GM20431 (cell line): ENCODE data around the gene MTX1.

Experiments
- in situ Hi-C: fragments of 300-500 bp; cut with MseI, MboI; formaldehyde crosslinking; loops from one replicate; pipeline ENCODE4 v1.15.0; 2020; ENCODE audit warnings: low sequenced_read_pairs; ENCODE audit not compliant: unreplicated experiment

MTX1 gene

DNA sequence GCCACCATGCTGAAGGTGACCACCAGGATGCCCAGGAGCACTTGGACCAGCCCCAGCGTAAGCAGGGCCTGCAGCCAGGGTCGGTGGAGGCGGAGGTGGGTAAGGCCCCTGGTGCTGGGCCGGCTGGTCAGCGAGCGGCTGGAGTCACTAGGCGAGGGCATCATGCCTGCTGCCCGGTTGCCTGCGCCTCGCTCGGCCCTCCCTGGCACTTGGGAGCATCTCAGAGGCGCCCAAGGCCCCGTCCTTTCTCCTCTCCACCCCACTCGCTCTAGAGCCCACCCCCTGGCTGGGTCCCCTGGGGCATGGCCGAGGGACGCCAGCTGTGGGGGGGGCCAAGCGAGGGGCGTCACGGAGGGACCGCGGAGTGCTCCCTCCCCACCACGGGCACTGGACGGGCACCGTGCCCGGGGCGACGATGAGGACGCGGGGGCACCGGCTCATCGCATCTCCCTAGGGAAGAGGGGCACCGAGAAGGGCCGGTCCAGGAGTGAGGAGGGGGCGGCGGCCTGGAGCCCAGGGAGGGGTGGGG, 46.3 kb downstream of the MTX1 start:
- in situ Hi-C loops: no loop called here

DNA sequence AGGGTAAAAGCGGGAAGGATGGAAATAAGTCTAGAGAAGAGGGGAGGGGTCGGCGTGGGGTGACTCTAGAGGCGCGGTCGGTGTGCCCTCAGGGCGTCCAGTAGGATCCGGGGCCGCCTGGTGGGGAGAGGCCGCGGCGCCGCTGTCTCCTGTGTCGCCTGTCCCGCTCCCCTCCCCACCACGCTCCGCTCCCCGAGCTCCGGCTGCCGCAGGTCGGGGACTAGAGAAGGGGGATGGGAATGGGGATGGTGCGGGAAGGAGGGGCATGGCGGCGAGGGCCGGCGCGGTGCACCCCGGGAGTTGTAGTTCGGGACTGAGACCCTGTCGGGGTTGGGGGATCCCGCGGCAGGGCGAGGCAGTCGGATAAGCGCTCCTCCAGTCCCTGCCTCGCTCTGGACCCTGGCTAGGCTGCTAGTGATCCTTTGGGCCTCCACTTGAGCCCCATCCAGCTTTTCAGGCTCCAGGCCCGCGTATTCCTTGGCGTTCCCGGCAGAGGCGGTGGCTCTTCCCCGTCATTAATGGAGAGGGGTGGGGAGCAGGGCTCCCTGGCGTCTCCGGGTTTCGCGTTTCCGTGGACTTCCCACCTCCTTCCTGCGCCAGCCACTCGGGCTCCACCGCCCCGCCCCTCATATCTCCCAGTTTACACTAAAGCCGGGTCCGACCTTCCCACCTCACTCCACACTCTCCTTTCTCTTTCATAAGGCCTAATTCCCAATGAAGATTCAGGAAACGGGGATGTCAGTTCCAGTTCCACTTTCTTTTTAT, 46.9 kb downstream of the MTX1 start, which contains the start of gene ENTREP3:
ENTREP3 (minus strand) TSS at position 241 of the 765 bp plus-strand sequence. CDS start 606 bp downstream, outside the sequence.
- in situ Hi-C loops: no loop called here

DNA sequence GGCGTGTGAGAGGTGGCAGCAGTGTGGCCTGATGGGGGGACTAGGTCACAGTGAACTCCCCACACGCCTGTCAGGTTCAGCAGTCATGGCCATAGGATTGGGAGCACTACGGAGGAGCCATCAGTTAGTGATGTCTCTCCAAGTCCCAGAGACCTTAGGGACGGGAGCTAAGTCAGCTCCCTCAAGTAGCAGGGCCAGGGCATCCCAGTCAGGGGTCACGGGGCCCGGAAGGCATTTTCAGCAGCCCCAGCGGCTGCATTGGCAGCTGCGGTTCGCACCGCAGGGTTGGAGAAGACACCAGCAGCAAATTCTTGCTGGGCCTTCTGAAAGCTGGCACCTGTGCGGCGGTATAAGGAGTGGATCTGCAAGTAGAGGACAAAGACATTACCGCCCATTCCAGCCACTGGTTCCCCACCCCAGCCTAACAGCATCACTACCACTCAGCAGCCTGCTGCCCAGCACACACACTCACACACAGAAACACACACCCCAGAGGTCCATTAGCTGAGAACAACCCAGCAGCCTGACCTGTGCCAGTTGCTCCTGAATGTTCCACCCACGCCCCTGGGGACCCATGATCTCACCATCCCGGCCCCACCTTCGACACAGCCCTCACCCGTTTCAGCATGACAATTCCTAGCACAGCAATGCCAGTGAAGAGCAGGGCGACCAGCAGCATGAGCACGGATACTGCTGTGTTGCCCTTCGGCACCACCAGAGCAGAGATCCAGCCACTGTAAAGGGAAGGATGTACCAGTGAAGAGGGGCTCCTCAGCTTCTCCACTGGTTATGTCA, 47.8 kb downstream of the MTX1 start:
- in situ Hi-C loops: no loop called here

DNA sequence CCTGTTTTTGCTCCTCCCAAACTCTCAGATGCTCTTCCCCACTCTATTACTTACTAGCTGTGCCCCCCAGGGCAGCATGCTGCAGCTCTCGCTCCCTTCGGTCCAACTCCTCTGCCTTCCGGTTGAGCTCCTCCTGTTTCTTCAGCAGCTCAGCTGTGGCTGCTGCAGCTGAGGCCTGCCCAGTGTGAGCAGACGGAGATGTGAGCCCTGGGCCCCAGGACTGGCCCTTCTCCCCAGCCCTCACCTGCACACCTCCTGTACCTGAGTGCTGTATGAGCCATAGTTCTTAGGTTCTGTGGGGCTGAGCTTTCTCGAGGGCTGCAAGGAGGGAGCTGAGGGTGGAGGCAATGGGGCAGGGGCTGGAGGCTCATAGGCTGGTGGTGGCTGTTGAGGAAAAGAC, 51.8 kb downstream of the MTX1 start:
- in situ Hi-C loops: no loop called here

GRCh38 chr1:155261493-155261851, 53.0 kb downstream of the MTX1 start:
- in situ Hi-C loops: no loop called here

DNA sequence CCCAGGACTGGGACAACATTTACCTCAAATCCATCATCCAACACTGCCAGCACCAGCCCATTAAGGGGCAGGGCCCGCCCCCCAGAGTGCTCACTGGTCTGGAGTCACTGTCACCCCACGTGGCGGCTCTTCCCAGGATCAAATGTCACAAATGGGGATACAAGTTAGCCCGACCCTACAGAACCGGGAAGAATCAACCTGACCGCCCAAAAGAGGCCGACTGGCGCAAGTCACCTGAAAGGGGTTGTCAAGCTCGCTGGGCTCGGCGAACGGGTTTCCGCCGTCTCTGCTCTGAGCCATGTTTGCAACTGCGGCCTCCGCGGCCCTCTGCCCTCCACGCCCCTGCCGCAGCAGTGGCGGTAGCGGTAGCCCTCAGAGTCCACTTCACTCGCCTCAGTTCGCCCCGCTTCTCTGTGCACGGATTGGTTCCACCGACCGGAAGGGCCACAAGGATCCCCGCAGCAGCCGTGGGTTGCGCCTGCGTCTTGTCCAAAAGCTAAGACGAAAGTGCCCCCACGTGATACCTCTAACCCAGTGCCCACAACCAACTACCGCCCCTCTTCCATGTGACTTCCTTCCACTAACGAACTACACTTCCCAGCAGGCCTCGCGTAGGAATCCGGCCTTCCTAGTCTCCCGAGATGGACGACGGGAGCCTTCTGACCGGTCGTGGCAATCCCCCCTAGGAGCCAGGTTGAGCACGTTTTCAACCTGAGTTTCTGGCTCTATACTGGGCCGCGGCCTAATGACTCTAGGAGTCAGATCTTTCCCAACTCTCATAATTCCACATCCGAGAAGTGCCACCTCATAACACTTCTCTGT, 53.6 kb downstream of the MTX1 start, which contains the start of gene SCAMP3:
SCAMP3 (minus strand) TSS at position 509 of the 822 bp plus-strand sequence; CDS start at position 300, 209 bp downstream.
- in situ Hi-C loops: no loop called here

DNA sequence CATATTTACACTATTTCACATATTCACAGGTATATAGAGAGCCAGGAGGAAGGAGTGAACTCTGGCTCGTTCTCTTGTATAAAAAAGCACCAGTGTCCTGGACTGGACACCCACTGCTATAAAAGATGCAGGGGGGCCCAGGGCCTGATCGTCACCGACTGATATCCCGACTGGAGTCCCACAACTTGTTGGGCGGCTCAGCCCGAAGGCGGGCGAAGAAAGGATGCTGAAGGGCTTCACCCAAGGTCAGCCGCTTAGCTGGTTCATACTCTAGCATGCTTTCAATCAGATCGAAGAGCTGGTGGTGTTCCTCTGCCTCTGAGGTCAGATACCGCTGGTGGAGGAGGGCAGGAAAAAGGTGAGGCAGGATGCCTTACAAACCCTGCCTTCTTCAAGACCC, 54.6 kb downstream of the MTX1 start:
- in situ Hi-C loops: no loop called here
